ENCODE results near the gene BID.

DNA sequence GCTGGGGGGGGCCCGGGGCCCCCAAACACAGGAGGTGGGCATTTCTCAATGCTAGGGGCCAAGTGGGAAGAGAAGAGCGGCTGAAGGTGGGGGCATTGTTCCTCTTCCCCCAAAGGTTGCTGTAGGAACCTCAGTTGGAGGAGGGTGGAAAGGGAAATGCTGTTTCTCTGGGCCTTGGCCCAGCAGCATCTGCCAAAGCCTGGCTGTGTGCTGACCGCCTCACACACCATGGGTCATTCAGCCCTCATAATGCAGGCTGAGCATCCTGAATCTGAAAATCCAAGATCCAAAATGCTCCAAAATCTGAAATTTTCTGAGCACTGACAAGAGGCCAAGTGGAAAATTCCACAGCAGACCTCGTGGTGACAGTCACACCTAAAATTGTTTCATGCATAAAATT lies 49.0 kb upstream of the BID start:
- no peak for TF ChIP-seq POLR2A (IDR thresholded peaks at IDR 0.05; ENCODE audit: low read depth, low read length)
- TF ChIP-seq POLR2AphosphoS5 (IDR thresholded peaks at IDR 0.05; ENCODE audit: low read depth, low read length) = no peak

All from GM12892 (cell line).